Activated naive CD4-positive, alpha-beta T cell treated with anti-CD3 and anti-CD28 coated beads, Interleukin-2, amount 50 U/mL, for 16 hours (primary cell): ENCODE results near the gene BCL2L11.
"Not testable (repeated sequence)": the region's sequence is repeated elsewhere in the genome, so short reads cannot be mapped to it uniquely, and the experiment has no call there.

ENCODE experiments used
- DNase-seq: peaks from one replicate; pipeline ENCODE4 v3.0.0-alpha.2; 2020

Gene BCL2L11, protein sequence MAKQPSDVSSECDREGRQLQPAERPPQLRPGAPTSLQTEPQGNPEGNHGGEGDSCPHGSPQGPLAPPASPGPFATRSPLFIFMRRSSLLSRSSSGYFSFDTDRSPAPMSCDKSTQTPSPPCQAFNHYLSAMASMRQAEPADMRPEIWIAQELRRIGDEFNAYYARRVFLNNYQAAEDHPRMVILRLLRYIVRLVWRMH

DNA sequence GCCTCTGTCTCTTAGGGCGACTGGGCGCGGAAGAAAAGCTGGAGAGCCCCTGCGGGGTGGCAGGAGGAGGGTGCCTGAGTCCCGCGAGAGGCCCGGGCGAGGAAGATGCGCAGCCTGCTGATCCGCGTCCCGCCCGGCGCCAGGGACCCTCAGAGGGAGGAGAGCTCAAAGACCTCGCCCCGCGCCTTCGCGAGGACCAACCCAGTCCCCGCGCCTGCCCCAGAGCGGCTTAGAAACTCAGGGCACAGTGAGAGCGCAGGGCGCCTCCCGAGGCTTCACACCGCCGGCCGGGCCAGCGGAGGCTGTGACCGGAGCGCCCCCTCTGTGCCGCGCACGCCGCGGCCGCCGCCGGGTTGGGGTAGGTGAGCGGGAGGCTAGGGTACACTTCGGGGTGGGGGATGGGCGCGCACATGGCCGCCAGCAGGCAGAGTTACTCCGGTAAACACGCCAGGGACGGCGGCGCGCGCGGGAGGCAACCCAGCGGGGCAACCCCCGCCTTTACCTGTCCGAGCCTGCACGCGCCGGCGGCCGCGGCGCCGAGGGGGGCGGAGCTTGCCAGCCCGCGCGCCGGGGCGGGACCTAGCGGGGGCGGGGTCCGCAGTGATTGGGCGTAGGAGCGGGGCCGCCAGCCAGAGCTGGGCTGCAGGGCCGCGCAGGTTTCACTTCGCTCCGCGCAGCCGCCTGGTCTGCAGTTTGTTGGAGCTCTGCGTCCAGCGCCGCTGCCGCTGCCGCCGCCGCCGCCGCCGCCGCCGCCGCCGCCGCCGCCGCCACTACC is at the start of gene BCL2L11:
Gene BCL2L11, plus strand, starts transcription at position 662 of the 775 bp plus-strand sequence. CDS start 2,832 bp downstream, outside the sequence.
- peak; percentile 87 for DNase-seq

DNA sequence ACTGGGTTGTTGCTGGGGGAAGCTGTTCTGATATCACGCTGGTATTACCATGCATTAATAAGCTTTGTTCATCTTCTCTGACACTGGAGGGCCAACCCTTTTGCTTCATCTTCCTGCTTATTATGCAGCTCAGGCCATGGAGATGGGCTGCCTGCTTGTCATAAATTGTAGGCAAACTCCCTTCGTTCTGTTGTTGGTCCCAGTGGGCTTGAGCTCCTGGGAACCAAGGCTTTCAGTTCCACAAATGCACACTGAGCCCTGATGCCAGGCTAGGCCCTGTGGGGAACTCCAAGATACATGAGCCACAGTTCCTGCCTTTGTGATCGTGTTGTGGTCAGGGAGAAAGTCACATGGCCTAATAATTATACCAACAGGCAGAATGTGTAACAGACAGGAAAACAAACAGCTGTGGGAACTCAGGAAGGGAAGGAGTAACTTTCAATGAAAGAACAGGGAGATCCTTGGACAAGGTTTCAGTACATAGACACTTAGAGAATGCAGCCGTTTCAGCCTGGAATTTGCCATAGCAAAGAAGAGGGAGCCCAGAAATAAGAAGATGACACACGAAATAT is 49.0 kb upstream of the BCL2L11 start:
- DNase-seq, result no peak

DNA sequence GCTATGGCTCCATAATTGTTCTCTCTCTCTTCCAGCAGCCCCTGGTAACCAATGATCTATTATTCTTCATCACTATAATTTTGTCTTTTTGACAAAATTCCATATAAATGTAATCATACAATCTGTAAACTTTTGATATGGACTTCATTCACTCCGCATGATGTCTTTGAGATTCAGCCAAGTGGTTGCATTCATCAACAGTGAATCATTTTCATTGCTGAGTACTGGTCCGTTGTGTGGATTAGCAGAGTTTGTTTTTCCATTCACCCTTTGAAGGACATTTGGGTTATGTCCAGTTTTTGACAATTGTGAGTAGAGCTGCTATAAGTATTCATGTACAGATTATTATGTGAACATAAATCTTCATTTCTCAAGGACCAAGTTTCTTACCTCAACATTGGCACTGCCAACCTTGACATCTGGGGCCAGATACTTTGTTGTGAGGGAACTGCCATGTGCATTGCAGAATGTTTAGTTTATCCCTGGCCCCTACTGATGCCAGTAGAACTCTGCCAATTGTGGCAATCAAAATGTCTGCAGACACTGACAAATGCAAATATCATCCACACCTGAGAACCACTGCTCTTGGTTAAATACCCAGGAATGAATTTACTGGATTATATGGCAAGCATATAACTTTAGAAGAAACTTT is 48.4 kb upstream of the BCL2L11 start:
- no peak for DNase-seq

DNA sequence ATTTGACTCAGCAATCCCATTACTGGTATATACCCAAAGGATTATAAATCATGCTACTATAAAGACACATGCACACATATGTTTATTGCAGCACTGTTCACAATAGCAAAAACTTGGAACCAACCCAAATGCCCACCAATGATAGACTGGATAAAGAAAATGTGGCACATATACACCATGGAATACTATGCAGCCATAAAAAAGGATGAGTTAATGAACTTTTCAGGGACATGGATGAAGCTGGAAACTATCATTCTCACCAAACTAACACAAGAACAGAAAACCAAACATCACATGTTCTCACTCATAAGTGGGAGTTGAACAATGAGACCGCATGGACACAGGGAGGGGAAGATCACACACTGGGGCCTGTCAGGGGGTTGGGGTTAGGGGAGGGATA is 38.1 kb upstream of the BCL2L11 start:
- not testable (repeated sequence) for DNase-seq

DNA sequence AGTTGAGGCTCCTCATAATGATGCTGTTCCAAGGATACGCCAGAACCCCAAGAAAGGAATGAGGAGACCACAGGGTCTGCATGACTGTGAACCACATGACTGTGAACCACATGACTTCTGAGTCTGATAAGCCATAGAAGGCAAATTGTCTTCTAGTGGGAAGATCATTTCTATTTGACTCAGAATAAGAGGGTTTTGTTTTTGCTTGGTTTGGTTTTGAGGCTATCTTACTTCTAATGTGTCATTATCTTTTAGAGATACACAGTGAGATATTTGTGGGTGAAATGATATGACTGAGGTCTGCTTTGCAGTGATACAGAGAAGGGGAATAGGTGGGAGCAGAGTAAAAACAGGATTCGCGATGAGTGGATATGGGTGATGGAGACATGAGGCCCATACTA is 28.9 kb upstream of the BCL2L11 start:
- DNase-seq, result no peak

DNA sequence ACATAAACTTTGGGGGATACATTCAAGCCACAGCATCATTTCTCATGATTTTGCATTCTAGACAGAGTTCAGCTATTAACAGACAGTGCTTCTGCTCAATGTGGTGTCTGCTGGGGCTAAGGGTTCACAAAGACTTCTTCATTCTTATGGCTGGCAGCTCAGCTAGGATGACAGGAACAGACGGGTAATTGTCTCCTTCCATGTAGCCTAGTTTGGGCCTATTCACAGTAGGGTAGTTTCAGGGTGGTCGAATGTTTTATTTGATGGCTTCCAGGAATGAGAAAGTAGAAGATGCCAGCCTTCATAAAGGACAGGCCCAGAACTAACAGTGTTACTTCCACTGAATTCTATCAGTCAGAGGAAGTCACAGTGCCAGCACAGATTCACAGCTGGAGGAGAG is 26.0 kb upstream of the BCL2L11 start:
- DNase-seq, result no peak

DNA sequence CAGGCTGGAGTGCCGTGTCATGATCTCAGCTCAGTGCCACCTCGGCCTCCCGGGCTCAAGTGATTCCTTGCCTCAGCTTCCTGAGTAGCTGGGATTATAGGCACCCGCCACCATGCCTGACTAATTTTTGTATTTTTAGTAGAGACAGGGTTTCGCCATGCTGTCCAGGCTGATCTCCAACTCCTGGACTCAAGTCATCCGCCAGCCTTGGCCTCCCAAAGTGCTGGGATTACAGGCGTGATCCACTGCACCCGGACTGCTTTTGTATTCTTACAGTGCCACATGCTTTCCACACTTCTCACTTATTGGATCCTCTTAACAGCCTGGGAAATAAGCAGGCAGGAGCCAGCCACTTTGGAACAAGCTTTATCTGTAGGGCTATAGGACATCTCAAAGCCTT is 25.3 kb upstream of the BCL2L11 start:
- DNase-seq, result no peak

DNA sequence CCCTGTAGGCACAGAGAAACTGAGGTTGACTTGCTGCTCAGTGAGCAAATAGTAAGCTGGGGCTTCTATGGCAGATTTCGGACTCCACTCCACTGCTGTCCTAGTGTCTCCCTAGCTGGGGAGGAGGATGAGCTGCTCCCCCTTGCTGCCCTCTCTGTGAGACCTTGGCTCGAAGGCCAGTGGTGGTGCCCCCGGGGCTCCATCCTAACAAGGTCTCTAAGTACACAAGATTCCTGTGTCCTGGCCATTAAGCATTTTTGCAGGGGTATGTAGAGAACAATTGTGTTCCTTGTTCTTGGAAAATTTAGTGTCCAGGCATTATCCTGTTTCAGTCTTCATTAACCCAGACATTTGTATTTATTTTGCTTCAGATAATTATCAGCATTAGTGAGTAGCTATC is 21.3 kb upstream of the BCL2L11 start:
- no peak for DNase-seq

DNA sequence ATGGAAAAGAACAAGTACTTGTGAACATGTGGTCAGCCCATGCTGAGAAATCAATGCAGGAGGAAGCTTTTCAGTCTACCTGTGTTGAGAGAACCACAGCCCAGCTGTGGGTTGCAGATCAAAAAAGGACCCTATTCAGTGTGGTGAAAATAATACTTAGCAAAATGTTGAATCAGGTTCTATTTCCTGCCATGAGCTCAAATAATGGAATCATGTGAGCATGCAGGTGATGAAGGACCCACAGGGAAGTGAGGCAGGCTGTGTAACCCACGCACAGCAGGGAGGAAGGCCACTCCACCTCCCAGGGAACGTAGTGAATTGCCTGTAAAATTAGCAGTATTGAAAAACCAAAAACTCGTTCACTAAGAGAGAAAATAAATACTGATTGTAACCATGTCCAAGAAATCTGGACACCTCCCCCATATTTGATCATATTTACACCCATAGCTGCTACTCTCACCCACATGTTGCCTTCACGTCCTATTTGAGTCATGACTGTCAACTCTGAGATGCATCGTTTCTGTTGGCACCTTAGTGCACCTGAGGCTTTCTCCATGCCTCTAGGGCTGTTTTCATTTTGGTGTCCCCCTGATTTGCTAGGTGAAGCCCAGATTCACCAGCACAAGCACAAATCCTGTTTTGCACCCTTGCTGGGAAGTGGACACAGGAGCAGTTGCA is 20.5 kb upstream of the BCL2L11 start:
- no peak for DNase-seq

DNA sequence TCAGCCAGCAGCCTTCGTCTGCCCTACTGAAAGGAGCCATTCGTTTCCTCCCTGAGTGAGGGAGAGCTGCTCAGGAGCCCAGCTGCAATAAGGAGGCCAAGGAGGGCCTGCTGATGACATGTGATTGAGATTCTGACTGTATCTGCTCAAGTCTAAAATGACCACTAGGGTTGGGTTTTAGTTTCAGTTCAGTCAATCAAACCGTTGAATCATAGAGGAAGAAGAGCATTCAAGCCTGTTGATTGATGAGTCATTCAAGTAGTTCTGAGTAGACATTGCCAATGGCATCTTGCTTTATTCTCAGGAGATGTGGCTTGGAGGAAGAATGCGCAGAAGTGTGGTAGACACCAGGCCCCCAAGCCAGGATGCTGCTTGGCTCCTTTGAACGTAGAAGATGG is 19.9 kb upstream of the BCL2L11 start:
- DNase-seq, result no peak

DNA sequence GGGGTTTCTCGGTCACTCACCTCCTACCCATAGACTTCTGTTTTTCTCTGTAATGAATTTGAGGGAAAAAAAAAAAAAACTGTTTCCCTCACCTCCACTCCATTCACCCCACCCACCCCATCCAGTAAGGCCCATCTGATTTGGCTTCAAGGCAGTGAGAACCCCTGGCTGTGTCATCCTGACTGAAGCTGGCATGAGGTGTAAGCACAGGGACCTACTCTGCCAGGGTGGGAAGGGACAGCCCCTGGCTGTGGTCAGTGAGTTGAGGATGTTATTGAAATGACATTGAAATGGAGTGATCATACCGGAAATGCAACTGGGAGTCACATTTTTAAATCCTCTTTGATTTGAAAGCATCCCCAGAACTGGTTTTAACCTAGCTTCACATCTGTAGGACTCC is 19.1 kb upstream of the BCL2L11 start:
- no peak for DNase-seq

DNA sequence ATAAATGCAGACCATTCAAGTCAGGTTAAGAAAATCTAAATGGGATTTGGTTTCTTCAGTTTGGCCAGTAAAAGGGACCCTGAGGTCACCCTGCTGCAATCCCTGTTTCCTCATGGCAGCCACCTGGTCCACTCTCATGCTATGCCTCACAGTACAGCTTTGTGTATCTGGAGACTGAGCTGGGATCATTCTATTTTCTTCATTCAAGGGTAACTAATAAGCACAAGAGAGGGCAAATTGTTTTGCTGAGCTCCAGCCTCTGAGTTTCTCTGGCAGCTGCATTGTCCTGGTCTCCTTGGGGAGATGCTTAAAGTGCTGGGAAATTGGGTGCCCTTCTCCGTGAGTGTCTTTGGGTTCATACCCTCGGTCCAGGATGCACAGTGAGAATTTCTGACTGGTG is 18.5 kb upstream of the BCL2L11 start:
- no peak for DNase-seq

DNA sequence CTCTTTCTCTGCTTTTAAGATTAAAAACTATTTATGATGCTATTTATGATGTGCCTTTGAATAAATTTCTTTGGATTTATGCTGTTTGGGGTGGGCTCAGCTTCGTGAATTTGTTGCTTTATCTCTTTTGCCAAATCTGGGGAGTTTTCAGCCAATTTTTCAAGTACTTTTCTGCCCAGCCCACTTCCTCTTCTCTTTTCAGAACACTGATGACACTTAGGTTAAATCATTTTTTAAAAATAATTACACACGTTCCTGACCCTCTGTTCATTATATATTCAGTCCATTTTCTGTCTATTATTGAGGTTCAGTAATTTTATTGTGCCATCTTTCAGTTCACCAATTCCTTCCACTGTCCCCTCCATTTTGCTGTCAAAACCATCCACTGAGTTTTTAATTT is 14.8 kb upstream of the BCL2L11 start:
- no peak for DNase-seq

DNA sequence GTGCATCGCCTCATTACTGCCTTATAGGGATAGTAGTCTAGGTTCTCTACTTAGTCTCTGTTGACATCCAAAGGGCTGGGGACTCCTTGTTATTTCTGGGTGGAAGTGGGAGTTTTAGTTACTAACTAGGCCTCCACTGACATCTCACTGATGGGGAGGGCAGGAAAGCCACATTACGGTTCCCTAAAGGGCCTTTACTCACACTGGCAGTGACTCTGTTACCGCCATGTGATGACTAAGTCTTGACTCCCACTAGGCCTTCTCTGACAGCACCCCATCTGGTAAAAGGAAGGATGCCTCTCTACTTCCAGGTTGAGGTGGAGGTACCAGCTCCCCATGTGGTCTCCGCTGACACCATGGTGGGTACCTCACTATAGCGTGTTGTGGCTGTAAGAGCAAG is 14.0 kb upstream of the BCL2L11 start:
- DNase-seq, result no peak

DNA sequence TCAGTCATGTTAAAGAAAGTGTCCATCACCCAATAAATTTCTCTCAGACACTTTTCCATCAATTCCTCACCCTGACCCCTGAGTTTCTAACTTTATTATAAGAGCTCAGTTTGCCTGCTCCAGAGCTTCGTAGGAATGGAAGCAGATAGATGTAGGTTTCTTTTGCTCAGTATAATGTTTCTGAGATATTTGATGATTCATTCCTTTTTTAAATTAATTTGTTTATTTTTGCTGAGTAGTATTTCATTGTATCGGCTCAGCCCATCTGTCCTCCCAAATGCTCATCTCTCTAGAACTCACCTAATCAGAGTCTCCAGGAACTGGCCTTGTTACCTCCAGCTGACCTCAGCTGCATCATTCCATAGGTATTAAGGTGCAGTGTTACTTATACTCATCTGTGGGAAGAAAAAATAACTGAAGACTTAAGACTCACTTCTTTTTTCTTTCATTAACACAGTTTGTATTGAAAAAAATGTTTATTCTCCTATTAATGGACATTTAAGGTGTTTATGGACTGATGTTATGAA is 11.9 kb upstream of the BCL2L11 start:
- no peak for DNase-seq

DNA sequence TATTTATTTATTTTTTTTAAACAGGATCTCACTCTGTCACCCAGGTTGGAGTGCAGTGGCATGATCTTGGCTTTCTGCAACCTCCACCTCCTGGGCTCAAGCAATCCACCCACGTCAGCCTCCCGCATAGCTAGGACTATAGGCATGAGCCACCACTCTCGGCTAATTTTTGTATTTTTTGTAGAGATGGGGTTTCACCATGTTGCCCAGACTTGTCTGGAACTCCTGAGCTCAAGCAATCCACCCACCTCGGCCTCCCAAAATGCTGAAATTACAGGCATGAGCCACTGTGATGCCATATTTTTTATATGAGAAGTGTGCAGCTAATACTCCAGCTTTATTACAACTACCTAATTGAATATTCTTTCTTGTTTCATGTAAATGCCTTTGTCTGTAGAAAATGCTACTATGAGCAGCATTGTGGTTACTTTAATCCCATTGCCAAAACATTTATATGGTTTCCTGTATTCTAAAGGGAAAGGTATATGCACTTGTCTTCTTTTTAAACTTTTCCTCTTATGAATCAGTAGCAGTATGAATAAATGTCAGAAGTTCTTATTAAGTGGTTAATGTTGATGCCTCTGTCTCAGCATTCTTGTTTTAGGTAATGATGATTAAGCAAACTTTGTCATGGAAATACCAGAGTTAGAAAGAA is 9.5 kb upstream of the BCL2L11 start:
- peak; percentile 13 for DNase-seq

DNA sequence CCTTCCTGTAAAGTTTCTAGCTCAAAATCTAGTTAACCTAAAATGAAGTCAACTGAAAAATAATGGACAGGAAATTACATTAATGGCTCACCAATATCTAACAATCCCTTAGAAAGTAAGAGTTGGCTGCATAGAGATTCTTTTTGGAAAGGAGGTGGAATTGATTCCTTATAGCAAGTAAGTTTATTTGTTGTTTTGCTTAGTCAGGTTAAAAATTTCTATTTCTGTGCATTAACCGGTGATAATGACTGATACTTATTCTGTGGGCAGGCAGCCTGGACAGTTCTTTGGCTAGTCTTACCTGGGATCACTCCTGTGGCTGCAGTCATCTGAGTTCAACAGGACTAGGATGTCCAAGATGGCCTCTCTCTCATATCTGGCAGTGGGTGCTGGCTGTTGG is 6.9 kb upstream of the BCL2L11 start:
- no peak for DNase-seq

DNA sequence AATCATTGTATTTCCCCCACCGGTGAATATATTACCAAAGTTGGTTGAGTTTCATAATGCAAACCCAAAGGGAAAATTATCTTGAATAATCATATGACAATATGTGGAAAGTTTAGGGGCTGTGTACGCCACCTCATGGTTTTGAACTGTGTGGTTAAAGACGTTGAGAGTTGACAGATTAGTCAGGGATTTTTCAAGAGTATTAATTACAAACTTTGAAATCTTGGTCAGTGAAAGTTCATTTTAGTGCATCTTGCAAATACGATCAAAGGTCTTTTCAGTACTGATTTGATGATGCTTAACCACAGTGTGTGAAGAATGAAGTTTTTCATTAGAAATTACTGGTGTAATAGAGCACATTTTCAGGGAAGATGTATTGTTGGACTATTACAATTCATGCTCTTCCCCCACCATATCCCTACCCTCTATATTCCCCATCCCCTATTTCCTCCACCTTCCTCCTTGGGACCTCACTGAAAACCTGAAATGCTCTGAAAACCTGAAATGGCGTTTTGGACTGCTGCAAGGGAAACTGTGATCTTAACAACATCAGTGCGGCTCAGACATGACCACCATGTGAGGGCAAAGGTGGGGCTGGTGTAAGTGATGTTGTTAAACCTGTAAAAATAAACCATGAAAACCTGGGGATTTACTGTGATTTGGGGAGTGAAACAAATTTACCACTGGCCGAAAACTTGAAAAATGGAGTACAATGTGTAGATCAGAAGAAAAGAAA is 4.5 kb upstream of the BCL2L11 start:
- DNase-seq, result peak; percentile 36

DNA sequence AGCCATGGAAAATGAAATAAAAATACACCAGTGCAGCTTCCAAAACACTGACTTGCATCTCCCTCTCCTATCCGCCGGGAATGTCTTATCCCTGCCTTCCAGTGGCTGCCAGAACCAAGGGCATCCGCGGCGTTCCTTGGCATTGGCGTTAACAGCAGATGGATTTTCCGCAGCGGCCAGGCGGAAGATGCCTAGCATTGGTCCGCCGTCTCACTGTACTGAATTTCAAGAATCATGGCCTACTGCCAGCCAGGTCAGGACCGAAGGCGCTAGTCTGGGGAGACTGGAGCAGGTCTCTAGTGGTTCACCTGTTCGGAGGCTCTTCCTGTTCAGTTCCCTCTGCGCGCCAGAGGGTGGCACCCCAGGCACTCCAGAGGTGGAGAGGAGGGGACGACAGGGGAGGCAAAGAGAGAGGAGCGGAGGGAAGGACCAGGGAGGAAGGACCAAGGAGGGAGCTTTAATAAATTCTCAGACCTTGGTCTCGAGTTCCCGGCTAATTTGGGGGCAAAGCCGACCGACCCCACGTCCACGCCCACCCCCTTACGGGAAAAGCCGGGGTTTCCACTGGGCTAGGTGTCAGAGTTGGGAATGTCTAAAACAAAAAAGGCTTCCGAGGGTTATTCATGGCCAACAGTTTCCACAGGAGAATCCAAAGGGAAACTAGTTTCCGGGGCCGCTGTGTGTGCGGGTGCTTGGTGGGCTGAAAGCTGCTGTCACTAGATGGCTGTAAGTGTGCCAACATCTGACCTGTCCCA is 3.7 kb upstream of the BCL2L11 start:
- DNase-seq, result peak; percentile 71

DNA sequence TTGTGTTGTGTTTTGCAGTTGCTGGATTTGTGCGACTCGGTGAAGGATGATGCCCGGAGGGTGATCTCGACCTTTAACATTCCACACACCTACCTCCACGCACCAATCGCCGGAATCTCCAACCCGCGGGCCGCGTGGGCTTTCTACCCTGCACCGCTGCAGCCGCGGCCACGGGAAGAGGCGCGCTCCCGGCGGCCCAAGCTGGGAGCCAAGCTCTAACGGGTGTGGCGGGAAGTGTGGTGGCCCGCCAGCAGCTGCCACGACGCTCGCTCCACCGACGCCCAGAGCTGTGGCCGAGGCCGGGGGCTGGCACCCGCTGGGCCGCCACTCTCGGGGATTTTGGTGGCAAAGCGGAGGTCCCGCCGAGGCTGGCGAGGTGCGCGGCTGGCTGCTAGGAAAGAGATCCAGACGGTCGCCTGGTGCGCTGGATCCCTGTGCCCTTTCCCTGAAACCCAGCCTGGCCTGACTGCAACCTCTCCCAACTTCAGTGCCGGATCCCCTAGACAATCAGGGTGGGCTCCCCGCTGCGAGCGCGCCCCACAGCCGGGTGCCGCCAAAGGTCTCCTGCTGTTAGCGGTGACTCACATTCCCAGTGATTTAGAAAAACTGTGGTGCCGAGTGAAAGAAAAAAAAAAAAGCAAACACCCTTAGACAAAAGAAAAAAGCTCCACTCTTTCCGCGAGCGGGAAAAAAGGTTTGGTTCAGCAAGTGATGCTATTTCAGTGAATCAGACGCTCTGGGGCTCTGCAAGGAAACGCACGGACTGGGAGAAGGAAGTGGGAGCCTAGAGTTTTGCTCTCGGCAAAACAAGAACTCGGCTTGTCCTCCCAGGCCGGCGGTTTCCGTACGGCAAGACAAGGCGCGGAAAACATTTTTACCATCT is 2.9 kb upstream of the BCL2L11 start:
- DNase-seq, result peak; percentile 37
